ENCODE results near the gene KDF1.

KDF1 gene

DNA sequence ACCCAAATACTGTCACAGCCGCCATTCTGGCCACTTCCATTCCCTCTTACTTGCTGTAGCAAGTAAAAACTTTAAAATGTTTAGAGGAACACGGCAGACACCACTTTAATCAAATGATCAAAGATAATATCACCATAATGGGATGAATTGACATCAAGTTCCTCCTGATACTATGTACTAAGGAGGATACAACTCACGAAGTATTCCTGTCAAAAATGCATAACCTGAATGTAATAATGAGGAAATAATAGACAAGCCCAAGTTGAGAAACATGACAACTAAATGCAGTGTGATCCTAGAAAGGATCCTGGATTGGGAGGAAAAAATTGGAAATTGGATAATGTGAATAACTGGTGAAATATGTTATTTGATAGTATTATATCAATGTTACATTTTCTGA lies 3.9 kb downstream of the KDF1 start:
- no peaks in the 10 kb centered on the region for H3K9me3 ChIP-seq (ENCODE audit: insufficient read depth, low read depth, low read length)
- no peak overlapping the region for H3K9ac ChIP-seq (ENCODE audit: low read depth, low read length, poor library complexity, severe bottlenecking)
- H3K36me3 ChIP-seq (ENCODE audit: insufficient read depth, low read length) = no peaks in the 10 kb centered on the region
- no peak overlapping the region for H2AFZ ChIP-seq (ENCODE audit: low read length)
- H3F3A ChIP-seq (ENCODE audit: low read depth) = no peaks in the 10 kb centered on the region
- TF ChIP-seq, protein P1, sequence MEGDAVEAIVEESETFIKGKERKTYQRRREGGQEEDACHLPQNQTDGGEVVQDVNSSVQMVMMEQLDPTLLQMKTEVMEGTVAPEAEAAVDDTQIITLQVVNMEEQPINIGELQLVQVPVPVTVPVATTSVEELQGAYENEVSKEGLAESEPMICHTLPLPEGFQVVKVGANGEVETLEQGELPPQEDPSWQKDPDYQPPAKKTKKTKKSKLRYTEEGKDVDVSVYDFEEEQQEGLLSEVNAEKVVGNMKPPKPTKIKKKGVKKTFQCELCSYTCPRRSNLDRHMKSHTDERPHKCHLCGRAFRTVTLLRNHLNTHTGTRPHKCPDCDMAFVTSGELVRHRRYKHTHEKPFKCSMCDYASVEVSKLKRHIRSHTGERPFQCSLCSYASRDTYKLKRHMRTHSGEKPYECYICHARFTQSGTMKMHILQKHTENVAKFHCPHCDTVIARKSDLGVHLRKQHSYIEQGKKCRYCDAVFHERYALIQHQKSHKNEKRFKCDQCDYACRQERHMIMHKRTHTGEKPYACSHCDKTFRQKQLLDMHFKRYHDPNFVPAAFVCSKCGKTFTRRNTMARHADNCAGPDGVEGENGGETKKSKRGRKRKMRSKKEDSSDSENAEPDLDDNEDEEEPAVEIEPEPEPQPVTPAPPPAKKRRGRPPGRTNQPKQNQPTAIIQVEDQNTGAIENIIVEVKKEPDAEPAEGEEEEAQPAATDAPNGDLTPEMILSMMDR (conservative IDR thresholded peaks at IDR 0.05; ENCODE audit: low read length) = no peak
- TF ChIP-seq EZH2phosphoT487 (IDR thresholded peaks at IDR 0.05; ENCODE audit: borderline replicate concordance) = no peak
- H3K4me2 ChIP-seq (ENCODE audit: low read depth, low read length, poor library complexity, severe bottlenecking) = no peak overlapping the region
- H3K9me2 ChIP-seq (replicated peaks; ENCODE audit: low read depth, low read length) = no peaks in the 10 kb centered on the region
- no peaks in the 10 kb centered on the region for H3K4me1 ChIP-seq (ENCODE audit: insufficient read depth, low read length, poor library complexity, severe bottlenecking)
- H3K27me3 ChIP-seq (ENCODE audit: insufficient read depth, low read length, poor library complexity, severe bottlenecking) = no peaks in the 10 kb centered on the region
- H4K20me1 ChIP-seq (ENCODE audit: insufficient read depth, low read length, poor library complexity, severe bottlenecking) = no peaks in the 10 kb centered on the region
- H3K4me3 ChIP-seq (ENCODE audit: low read length, poor library complexity, severe bottlenecking) = no peak overlapping the region
- H3K79me2 ChIP-seq (ENCODE audit: insufficient read depth, low read length) = no peaks in the 10 kb centered on the region

DNA sequence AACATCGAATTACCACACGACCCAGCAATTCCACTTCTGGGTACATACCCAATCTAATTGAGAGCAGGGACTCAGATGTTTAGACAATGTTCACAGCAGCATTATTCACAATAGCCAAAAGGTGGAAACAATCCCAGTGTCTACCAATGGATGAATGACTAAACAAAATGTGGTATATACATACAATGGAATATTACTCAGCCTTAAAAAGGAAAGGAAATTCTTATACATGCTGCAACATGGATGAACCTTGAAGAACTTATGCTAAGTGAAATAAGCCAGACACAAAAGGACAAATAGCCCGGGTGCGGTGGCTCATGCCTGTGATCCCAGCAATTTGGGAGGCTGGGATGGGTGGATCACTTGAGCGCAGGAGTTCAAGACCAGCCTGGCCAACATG lies 6.9 kb downstream of the KDF1 start:
- Histone ChIP-seq H3K4me2 (ENCODE audit: low read depth, low read length, poor library complexity, severe bottlenecking) (no peak overlapping the region), H3K36me3 (ENCODE audit: insufficient read depth, low read length) (no peaks in the 10 kb centered on the region), H3K9ac (ENCODE audit: low read depth, low read length, poor library complexity, severe bottlenecking) (no peak overlapping the region), H3K9me3 (ENCODE audit: insufficient read depth, low read depth, low read length) (no peaks in the 10 kb centered on the region), H2AFZ (ENCODE audit: low read length) (no peak overlapping the region), H3K4me3 (ENCODE audit: low read length, poor library complexity, severe bottlenecking) (no peak overlapping the region), H4K20me1 (ENCODE audit: insufficient read depth, low read length, poor library complexity, severe bottlenecking) (no peaks in the 10 kb centered on the region), H3K4me1 (ENCODE audit: insufficient read depth, low read length, poor library complexity, severe bottlenecking) (no peaks in the 10 kb centered on the region), H3K79me2 (ENCODE audit: insufficient read depth, low read length) (no peaks in the 10 kb centered on the region), H3K27me3 (ENCODE audit: insufficient read depth, low read length, poor library complexity, severe bottlenecking) (no peaks in the 10 kb centered on the region), H3K9me2 (replicated peaks; ENCODE audit: low read depth, low read length) (no peaks in the 10 kb centered on the region), H3F3A (ENCODE audit: low read depth) (no peaks in the 10 kb centered on the region)
- TF ChIP-seq EZH2phosphoT487 (IDR thresholded peaks at IDR 0.05; ENCODE audit: borderline replicate concordance) = no peak
- TF ChIP-seq, protein P1 (conservative IDR thresholded peaks at IDR 0.05; ENCODE audit: low read length) = no peak

DNA sequence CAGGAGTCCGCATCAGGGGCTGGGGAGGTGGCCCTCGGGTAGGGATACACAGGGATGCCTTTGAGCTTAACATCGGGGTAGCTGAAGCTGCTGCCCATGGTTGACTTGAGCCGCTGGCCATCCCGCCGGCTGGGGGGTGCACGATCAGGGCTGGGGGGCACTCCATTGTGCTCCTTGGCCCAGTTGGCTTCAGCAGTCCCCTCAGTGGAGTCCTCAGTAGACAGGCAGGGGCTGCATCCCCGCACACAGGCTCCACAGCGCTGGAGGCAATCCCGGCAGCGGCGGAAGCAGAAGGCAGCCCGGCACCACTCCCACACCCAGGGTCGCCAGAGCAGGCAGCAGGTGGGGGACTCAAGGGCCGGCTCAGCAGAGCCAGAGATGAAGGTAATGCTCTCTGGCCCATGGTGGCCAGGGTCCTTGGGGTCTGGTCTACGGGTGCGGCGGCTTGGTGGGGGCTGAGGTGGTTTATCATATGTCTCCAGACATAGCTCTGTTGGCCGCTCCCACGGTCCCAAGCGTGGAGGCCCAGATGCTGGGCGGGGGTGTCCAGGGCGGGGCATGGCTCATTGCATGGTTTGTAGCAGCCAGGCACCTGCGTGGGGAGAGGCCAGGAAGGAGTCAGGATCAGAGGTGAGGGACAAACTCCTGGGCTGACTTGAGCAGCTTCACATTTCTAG lies 8.3 kb downstream of the KDF1 start:
- no peaks in the 10 kb centered on the region for H3F3A ChIP-seq (ENCODE audit: low read depth)
- no peak overlapping the region for H3K4me3 ChIP-seq (ENCODE audit: low read length, poor library complexity, severe bottlenecking)
- no peaks in the 10 kb centered on the region for H3K27me3 ChIP-seq (ENCODE audit: insufficient read depth, low read length, poor library complexity, severe bottlenecking)
- H3K9me3 ChIP-seq (ENCODE audit: insufficient read depth, low read depth, low read length) = no peaks in the 10 kb centered on the region
- H4K20me1 ChIP-seq (ENCODE audit: insufficient read depth, low read length, poor library complexity, severe bottlenecking) = no peaks in the 10 kb centered on the region
- no peaks in the 10 kb centered on the region for H3K79me2 ChIP-seq (ENCODE audit: insufficient read depth, low read length)
- no peaks in the 10 kb centered on the region for H3K4me1 ChIP-seq (ENCODE audit: insufficient read depth, low read length, poor library complexity, severe bottlenecking)
- no peaks in the 10 kb centered on the region for H3K9me2 ChIP-seq (replicated peaks; ENCODE audit: low read depth, low read length)
- TF ChIP-seq EZH2phosphoT487 (IDR thresholded peaks at IDR 0.05; ENCODE audit: borderline replicate concordance) = no peak
- TF ChIP-seq, protein P1 (conservative IDR thresholded peaks at IDR 0.05; ENCODE audit: low read length) = no peak
- H3K4me2 ChIP-seq (ENCODE audit: low read depth, low read length, poor library complexity, severe bottlenecking) = no peak overlapping the region
- H3K36me3 ChIP-seq (ENCODE audit: insufficient read depth, low read length) = peaks cover 2% of the 10 kb centered on the region; the same call in 1 of the 2 replicates
- H2AFZ ChIP-seq (ENCODE audit: low read length) = no peak overlapping the region
- no peak overlapping the region for H3K9ac ChIP-seq (ENCODE audit: low read depth, low read length, poor library complexity, severe bottlenecking)

All from Loucy (cell line).